SK-N-SH treated with all-trans-retinoic acid at 6 μM for 48 hours (cell line): ENCODE data around the gene PPARG.

Experiments used
- ATAC-seq: fragments of 200-7000 bp; cut with Tn5 transposase; 3 replicates; pipeline ENCODE4 v1.9.1; 2020; ENCODE audit warnings: mild to moderate bottlenecking, moderate library complexity
- BACH2 ChIP-seq: fragments of 250-450 bp; sonication (Bioruptor Pico); IDR thresholded peaks from 2 replicates; pipeline ENCODE4 v1.9.0; 2021; ENCODE audit warnings: mild to moderate bottlenecking, borderline replicate concordance
- CREB5 ChIP-seq: fragments of 250-450 bp; sonication (Bioruptor Pico); IDR thresholded peaks from 2 replicates; pipeline ENCODE4 v1.5.1; 2020; ENCODE audit warnings: low read depth, mild to moderate bottlenecking, moderate library complexity
- CSDC2 ChIP-seq: fragments of 250-450 bp; sonication (Bioruptor Pico); IDR thresholded peaks from 2 replicates; pipeline ENCODE4 v1.5.0; 2020; ENCODE audit warnings: mild to moderate bottlenecking, moderate library complexity
- CSRNP3 ChIP-seq: fragments of 250-450 bp; sonication (Bioruptor Pico); IDR thresholded peaks from 2 replicates; pipeline ENCODE4 v1.5.1; 2021; ENCODE audit warnings: mild to moderate bottlenecking, moderate library complexity
- ESRRG ChIP-seq: fragments of 250-450 bp; sonication (Bioruptor Pico); IDR thresholded peaks from 2 replicates; pipeline ENCODE4 v1.6.1; 2021; ENCODE audit warnings: mild to moderate bottlenecking
- ISL1 ChIP-seq: fragments of 250-450 bp; sonication (Bioruptor Pico); IDR thresholded peaks from 2 replicates; pipeline ENCODE4 v2.1.2; 2022; ENCODE audit warnings: mild to moderate bottlenecking, moderate library complexity
- OSR1 ChIP-seq: fragments of 250-450 bp; sonication (Bioruptor Pico); IDR thresholded peaks from 2 replicates; pipeline ENCODE4 v1.8.0; 2022; ENCODE audit warnings: moderate library complexity, mild to moderate bottlenecking, inconsistent platforms
- PATZ1 ChIP-seq: fragments of 250-450 bp; sonication (Bioruptor Pico); IDR thresholded peaks from 2 replicates; pipeline ENCODE4 v1.8.0; 2020; ENCODE audit warnings: mild to moderate bottlenecking, moderate library complexity, borderline replicate concordance
- POU6F1 ChIP-seq: fragments of 250-450 bp; sonication (Bioruptor Pico); IDR thresholded peaks from 2 replicates; pipeline ENCODE4 v1.8.0; 2021; ENCODE audit warnings: low read depth, mild to moderate bottlenecking, moderate library complexity, borderline replicate concordance
- PPARA ChIP-seq: fragments of 250-450 bp; sonication (Bioruptor Pico); IDR thresholded peaks from 2 replicates; pipeline ENCODE4 v1.5.0; 2020; ENCODE audit warnings: mild to moderate bottlenecking, borderline replicate concordance
- RARB ChIP-seq: fragments of 250-450 bp; sonication (Bioruptor Pico); IDR thresholded peaks from 2 replicates; pipeline ENCODE4 v1.8.0; 2021; ENCODE audit warnings: mild to moderate bottlenecking, moderate library complexity
- SNAI2 ChIP-seq: fragments of 250-450 bp; sonication (Bioruptor Pico); IDR thresholded peaks from 2 replicates; pipeline ENCODE4 v1.5.0; 2020; ENCODE audit warnings: mild to moderate bottlenecking, moderate library complexity
- TCF4 ChIP-seq: fragments of 250-450 bp; sonication (Bioruptor Pico); IDR thresholded peaks from 2 replicates; pipeline ENCODE4 v1.8.0; 2021; ENCODE audit warnings: mild to moderate bottlenecking, moderate library complexity, borderline replicate concordance
- TOX ChIP-seq: fragments of 250-450 bp; sonication (Bioruptor Pico); IDR thresholded peaks from 2 replicates; pipeline ENCODE4 v1.8.0; 2021; ENCODE audit warnings: mild to moderate bottlenecking, moderate library complexity, borderline replicate concordance
- TSHZ2 ChIP-seq: fragments of 250-450 bp; sonication (Bioruptor Pico); IDR thresholded peaks from 2 replicates; pipeline ENCODE4 v1.5.0; 2020; ENCODE audit warnings: mild to moderate bottlenecking, moderate library complexity
- ZC3H10 ChIP-seq: fragments of 250-450 bp; sonication (Bioruptor Pico); IDR thresholded peaks from 2 replicates; pipeline ENCODE4 v1.5.1; 2021; ENCODE audit warnings: mild to moderate bottlenecking, moderate library complexity
- ZFP3 ChIP-seq: fragments of 250-450 bp; sonication (Bioruptor Pico); IDR thresholded peaks from 2 replicates; pipeline ENCODE4 v1.5.0; 2020; ENCODE audit warnings: mild to moderate bottlenecking, moderate library complexity
- ZFP30 ChIP-seq: fragments of 450-650 bp; formaldehyde crosslinking; IDR thresholded peaks from 2 replicates; pipeline ENCODE4 v1.5.0; 2022; ENCODE audit warnings: mild to moderate bottlenecking, moderate library complexity
- ZNF565 ChIP-seq: fragments of 450-650 bp; formaldehyde crosslinking; conservative IDR thresholded peaks from 2 replicates; pipeline ENCODE4 v1.5.0; 2020; ENCODE audit warnings: low read depth, mild to moderate bottlenecking, moderate library complexity
- ZNF70 ChIP-seq: fragments of 450-650 bp; formaldehyde crosslinking; IDR thresholded peaks from 2 replicates; pipeline ENCODE4 v1.5.0; 2020; ENCODE audit warnings: mild to moderate bottlenecking, moderate library complexity
- ZNF8 ChIP-seq: fragments of 450-650 bp; formaldehyde crosslinking; IDR thresholded peaks from 2 replicates; pipeline ENCODE4 v1.5.0; 2020; ENCODE audit warnings: mild to moderate bottlenecking, moderate library complexity

Gene PPARG

GRCh38 chr3:12383218-12383617 is 94.3 kb downstream of the PPARG start:
- TF ChIP-seq ZNF8 (CRISPR knock-in tag), result no peak
- no peak for TF ChIP-seq CSRNP3
- no peak for TF ChIP-seq ZC3H10 (CRISPR knock-in tag)
- no peak for TF ChIP-seq CREB5 (CRISPR knock-in tag)
- TF ChIP-seq TOX (CRISPR knock-in tag), result no peak
- no peak for TF ChIP-seq OSR1 (CRISPR knock-in tag)
- TF ChIP-seq TSHZ2 (CRISPR knock-in tag), result no peak
- no peak for TF ChIP-seq ZFP3 (CRISPR knock-in tag)
- TF ChIP-seq RARB (CRISPR knock-in tag), result no peak
- no peak for TF ChIP-seq TCF4
- TF ChIP-seq ISL1 (CRISPR knock-in tag), result no peak
- TF ChIP-seq SNAI2 (CRISPR knock-in tag), result no peak
- no peak for TF ChIP-seq ESRRG (CRISPR knock-in tag)
- TF ChIP-seq PPARA, result no peak
- no peak for TF ChIP-seq BACH2 (CRISPR knock-in tag)
- no peak for TF ChIP-seq ZFP30 (CRISPR knock-in tag)
- TF ChIP-seq PATZ1 (CRISPR knock-in tag), result no peak
- TF ChIP-seq, all 23 proteins: peak for 0

GRCh38 chr3:12384451-12385233 is 95.8 kb downstream of the PPARG start:
- no peak for ATAC-seq
- TF ChIP-seq POU6F1 (CRISPR knock-in tag) (no peak), ZC3H10 (CRISPR knock-in tag) (no peak), SNAI2 (CRISPR knock-in tag) (no peak), RARB (CRISPR knock-in tag) (no peak), ZNF8 (CRISPR knock-in tag) (no peak), ZNF565 (CRISPR knock-in tag) (no peak), ZFP30 (CRISPR knock-in tag) (no peak), PATZ1 (CRISPR knock-in tag) (no peak), ZNF70 (CRISPR knock-in tag) (no peak), OSR1 (CRISPR knock-in tag) (no peak), TSHZ2 (CRISPR knock-in tag) (no peak), PPARA (no peak), CSDC2 (CRISPR knock-in tag) (no peak), ESRRG (CRISPR knock-in tag) (no peak), CSRNP3 (no peak), ISL1 (CRISPR knock-in tag) (no peak), ZFP3 (CRISPR knock-in tag) (no peak)
- TF ChIP-seq, all 23 proteins: peak for 0

More at GRCh38 chr3:12383218-12383617, 94.3 kb downstream of the PPARG start:
- no peak for ATAC-seq
